Gastroesophageal sphincter (tissue), 4 donors: ENCODE results near the gene ZBTB25. TPM values are rescaled to one million over a fixed set of nuclear protein-coding genes. Genes with fewer than 3 reads are reported as not detected.
A peak's percentile ranks its signal among the peaks of the same experiment; 100 is the strongest.

Source experiments
- ATAC-seq: fragments of 150-250 bp; one replicate; pipeline ENCODE4 v1.9.1; 2016; ENCODE audit warnings: mild to moderate bottlenecking, moderate library complexity
- H3K27ac ChIP-seq, 4 donors: fragments of 200-600 bp; sonication (generic) in 3 of 4; 1 replicate in 3 of 4; 2 replicates in 1 of 4; pipeline ENCODE4 v1.5.1; 2016 to 2019
- H3K27me3 ChIP-seq: fragments of 200-600 bp; sonication (generic); one replicate; pipeline ENCODE4 v1.5.1; 2019
- H3K36me3 ChIP-seq, 2 donors: fragments of 200-600 bp; sonication (generic); one replicate each; pipeline ENCODE4 v1.5.1; 2019; ENCODE audit warnings: control low read depth in 1 of 2
- H3K4me1 ChIP-seq, 3 donors: fragments of 200-600 bp; sonication (generic); 1 replicate in 2 of 3; 2 replicates in 1 of 3; pipeline ENCODE4 v1.5.1; 2016 to 2019; ENCODE audit warnings: control low read depth in 2 of 3
- H3K4me3 ChIP-seq, 2 donors: fragments of 200-600 bp; sonication (generic); one replicate each; pipeline ENCODE4 v1.5.1; 2019; ENCODE audit warnings: mild to moderate bottlenecking in 1 of 2, moderate library complexity in 1 of 2
- H3K9me3 ChIP-seq, 3 donors: fragments of 200-600 bp; sonication (generic); one replicate each; pipeline ENCODE4 v1.5.1; 2017 to 2019; ENCODE audit warnings: control low read depth in 2 of 3
- EP300 ChIP-seq: sonication (generic); formaldehyde crosslinking; IDR thresholded peaks from one replicate; pipeline ENCODE4 v1.6.1; 2017; ENCODE audit warnings: antibody characterized with exemption, mild to moderate bottlenecking
- POLR2A ChIP-seq, 2 donors: fragments of 450-650 bp; IDR thresholded peaks; one replicate each; pipeline ENCODE4 v1.6.1; 2017; ENCODE audit warnings: antibody characterized with exemption in 2 of 2, mild to moderate bottlenecking in 2 of 2, moderate library complexity in 1 of 2
- POLR2AphosphoS5 ChIP-seq: sonication (generic); formaldehyde crosslinking; IDR thresholded peaks from one replicate; pipeline ENCODE4 v1.6.1; 2017; ENCODE audit warnings: antibody characterized with exemption
- WGBS, 2 donors: methylation state at CpG; one replicate each; pipeline ENCODE4 v1.1.5; 2018; ENCODE audit warnings: low coverage in 1 of 2; 5-methylcytosine and 5-hydroxymethylcytosine counted together
- total RNA-seq, 4 donors: library from RNA; depleted of rRNA; stranded (reverse); fragments of >200 nt; gene quantifications; one replicate each; pipeline ENCODE4 v1.1.0, GENCODE V29; 2016
- TF ChIP-seq, protein P1 (sequence below), 4 experiments: fragments of 200-600 bp in 2 of 4; fragments of 450-650 bp in 2 of 4; sonication (generic) in 1 of 4; IDR thresholded peaks; one replicate each; pipeline ENCODE4 v1.5.1; 2017 to 2019; ENCODE audit warnings: antibody characterized with exemption in 4 of 4, mild to moderate bottlenecking in 2 of 4, moderate library complexity in 2 of 4

The ZBTB25 gene
- total RNA-seq, 4 donors from 2014 or later, result 7.4 to 12.5 (median 9.8) TPM

DNA sequence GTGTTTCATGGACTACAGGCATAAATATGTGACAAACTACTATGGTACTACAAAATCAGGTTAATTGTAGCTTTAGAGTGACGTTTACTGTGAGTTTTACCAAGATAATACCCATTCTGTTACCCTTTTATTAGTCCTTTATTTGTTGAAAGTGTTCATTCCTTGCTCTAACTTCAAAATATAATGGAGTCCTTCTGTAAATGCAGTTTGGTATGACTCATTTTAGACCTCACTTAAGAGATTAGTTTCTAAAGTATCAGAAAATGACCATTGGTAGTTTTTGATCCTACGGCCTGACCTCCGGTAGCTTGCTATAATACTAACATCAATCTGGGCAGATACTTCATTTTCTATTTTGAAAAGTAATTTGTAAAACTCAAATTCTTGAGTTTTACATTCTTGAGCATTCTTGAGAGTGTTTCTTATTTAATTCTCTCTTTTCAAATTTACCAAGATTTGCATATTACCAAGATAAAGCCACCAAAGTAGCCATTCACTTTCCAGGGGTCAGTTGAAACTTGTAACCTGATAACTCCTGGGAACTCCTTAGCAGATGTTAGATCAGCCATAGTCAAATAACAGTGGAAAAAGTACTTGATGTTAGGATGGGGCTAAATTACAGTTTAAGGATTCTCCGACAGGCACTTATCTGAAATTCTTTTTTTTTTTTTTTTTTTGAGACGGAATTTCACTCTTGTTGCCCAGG, 41.1 kb upstream of the ZBTB25 start:
- Histone ChIP-seq H3K4me3 (peak overlapping the region; percentile 69), H3K4me1 (peaks cover 0 to 28% (median 6%) of the 10 kb centered on the region in 3 donors), H3K27me3 (peaks cover 5% of the 10 kb centered on the region), H3K36me3 (peaks cover 0 to 15% of the 10 kb centered on the region in 2 donors), H3K27ac (peak overlapping the region in 3 of 4 donors; percentile 21 to 90 (median 26)), H3K9me3 (peaks cover 0 to 5% (median 0%) of the 10 kb centered on the region in 3 donors)
- ATAC-seq, result no peak
- no peak for TF ChIP-seq EP300
- TF ChIP-seq, protein P1, sequence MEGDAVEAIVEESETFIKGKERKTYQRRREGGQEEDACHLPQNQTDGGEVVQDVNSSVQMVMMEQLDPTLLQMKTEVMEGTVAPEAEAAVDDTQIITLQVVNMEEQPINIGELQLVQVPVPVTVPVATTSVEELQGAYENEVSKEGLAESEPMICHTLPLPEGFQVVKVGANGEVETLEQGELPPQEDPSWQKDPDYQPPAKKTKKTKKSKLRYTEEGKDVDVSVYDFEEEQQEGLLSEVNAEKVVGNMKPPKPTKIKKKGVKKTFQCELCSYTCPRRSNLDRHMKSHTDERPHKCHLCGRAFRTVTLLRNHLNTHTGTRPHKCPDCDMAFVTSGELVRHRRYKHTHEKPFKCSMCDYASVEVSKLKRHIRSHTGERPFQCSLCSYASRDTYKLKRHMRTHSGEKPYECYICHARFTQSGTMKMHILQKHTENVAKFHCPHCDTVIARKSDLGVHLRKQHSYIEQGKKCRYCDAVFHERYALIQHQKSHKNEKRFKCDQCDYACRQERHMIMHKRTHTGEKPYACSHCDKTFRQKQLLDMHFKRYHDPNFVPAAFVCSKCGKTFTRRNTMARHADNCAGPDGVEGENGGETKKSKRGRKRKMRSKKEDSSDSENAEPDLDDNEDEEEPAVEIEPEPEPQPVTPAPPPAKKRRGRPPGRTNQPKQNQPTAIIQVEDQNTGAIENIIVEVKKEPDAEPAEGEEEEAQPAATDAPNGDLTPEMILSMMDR (IDR thresholded peaks at IDR 0.05), result no peak
- TF ChIP-seq POLR2A (IDR thresholded peaks at IDR 0.05), result no peak
- no peak for TF ChIP-seq POLR2AphosphoS5
- 35 to 70% methylated on average over 4 to 5 of the region's 5 CpGs for WGBS, 2 donors

DNA sequence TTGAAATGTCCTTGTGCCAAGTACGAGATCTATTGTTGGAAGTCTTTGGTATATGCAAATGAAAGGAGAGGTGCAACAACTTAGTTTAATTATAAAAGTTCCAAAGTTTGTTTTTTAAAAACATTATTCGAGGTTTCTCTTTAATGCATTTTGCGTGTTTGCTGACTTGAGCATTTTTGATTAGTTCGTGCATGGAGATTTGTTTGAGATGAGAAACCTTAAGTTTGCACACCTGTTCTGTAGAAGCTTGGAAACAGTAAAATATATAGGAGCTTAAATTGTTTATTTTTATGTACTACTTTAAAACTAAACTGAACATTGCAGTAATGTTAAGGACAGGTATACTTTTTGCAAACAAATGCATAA, 39.2 kb upstream of the ZBTB25 start:
- H3K4me3 ChIP-seq, result peak overlapping the region; percentile 69
- TF ChIP-seq, protein P1 (IDR thresholded peaks at IDR 0.05), result no peak
- no peak for TF ChIP-seq POLR2AphosphoS5
- TF ChIP-seq POLR2A (IDR thresholded peaks at IDR 0.05), result no peak
- no peak for TF ChIP-seq EP300
- H3K9me3 ChIP-seq, result peaks cover 0 to 5% (median 0%) of the 10 kb centered on the region in 3 donors
- peaks cover 0 to 15% of the 10 kb centered on the region in 2 donors for H3K36me3 ChIP-seq
- peaks cover 5% of the 10 kb centered on the region for H3K27me3 ChIP-seq
- 24 to 38% methylated on average over 4 of the region's 4 CpGs for WGBS, 2 donors
- peak overlapping the region in 3 of 4 donors; percentile 25 to 93 (median 90) for H3K27ac ChIP-seq
- no peak for ATAC-seq
- peaks cover 0 to 26% (median 0%) of the 10 kb centered on the region in 3 donors for H3K4me1 ChIP-seq

DNA sequence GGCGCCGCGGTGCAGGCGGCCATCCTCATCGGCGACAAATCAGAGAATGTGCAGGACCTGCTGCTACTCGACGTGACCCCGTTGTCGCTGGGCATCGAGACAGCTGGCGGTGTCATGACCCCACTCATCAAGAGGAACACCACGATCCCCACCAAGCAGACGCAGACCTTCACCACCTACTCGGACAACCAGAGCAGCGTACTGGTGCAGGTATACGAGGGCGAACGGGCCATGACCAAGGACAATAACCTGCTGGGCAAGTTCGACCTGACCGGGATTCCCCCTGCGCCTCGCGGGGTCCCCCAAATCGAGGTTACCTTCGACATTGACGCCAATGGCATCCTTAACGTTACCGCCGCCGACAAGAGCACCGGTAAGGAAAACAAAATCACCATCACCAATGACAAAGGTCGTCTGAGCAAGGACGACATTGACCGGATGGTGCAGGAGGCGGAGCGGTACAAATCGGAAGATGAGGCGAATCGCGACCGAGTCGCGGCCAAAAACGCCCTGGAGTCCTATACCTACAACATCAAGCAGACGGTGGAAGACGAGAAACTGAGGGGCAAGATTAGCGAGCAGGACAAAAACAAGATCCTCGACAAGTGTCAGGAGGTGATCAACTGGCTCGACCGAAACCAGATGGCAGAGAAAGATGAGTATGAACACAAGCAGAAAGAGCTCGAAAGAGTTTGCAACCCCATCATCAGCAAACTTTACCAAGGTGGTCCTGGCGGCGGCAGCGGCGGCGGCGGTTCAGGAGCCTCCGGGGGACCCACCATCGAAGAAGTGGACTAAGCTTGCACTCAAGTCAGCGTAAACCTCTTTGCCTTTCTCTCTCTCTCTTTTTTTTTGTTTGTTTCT, 38.6 kb upstream of the ZBTB25 start:
- 15 to 17% methylated on average over 11 to 29 of the region's 61 CpGs for WGBS, 2 donors
- TF ChIP-seq POLR2AphosphoS5 (no peak), POLR2A (IDR thresholded peaks at IDR 0.05) (no peak), EP300 (no peak)
- TF ChIP-seq, protein P1 (IDR thresholded peaks at IDR 0.05), result no peak
- peaks cover 0 to 5% (median 0%) of the 10 kb centered on the region in 3 donors for H3K9me3 ChIP-seq
- H3K27me3 ChIP-seq, result peaks cover 5% of the 10 kb centered on the region
- peak overlapping the region; percentile 69 for H3K4me3 ChIP-seq
- H3K36me3 ChIP-seq, result peaks cover 0 to 12% of the 10 kb centered on the region in 2 donors
- ATAC-seq, result no peak
- peak overlapping the region; percentile 25 to 93 (median 90) for H3K27ac ChIP-seq
- peaks cover 0 to 26% (median 0%) of the 10 kb centered on the region in 3 donors for H3K4me1 ChIP-seq

DNA sequence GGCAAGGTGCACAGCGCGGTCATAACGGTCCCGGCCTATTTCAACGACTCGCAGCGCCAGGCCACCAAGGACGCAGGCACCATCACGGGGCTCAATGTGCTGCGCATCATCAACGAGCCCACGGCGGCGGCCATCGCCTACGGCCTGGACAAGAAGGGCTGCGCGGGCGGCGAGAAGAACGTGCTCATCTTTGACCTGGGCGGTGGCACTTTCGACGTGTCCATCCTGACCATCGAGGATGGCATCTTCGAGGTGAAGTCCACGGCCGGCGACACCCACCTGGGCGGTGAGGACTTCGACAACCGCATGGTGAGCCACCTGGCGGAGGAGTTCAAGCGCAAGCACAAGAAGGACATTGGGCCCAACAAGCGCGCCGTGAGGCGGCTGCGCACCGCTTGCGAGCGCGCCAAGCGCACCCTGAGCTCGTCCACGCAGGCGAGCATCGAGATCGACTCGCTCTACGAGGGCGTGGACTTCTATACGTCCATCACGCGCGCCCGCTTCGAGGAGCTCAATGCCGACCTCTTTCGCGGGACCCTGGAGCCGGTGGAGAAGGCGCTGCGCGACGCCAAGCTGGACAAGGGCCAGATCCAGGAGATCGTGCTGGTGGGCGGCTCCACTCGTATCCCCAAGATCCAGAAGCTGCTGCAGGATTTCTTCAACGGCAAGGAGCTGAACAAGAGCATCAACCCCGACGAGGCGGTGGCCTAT, 37.8 kb upstream of the ZBTB25 start:
- TF ChIP-seq POLR2AphosphoS5, result peak; percentile 57
- TF ChIP-seq, protein P1 (IDR thresholded peaks at IDR 0.05), result peak in 3 of 4 experiments; percentile 14 to 43 (median 39)
- TF ChIP-seq POLR2A (IDR thresholded peaks at IDR 0.05), result no peak
- Histone ChIP-seq H3K36me3 (peaks cover 0 to 4% of the 10 kb centered on the region in 2 donors), H3K27me3 (peaks cover 5% of the 10 kb centered on the region), H3K27ac (peak overlapping the region; percentile 47 to 93 (median 90)), H3K9me3 (peaks cover 0 to 5% (median 0%) of the 10 kb centered on the region in 3 donors), H3K4me3 (peak overlapping the region; percentile 69), H3K4me1 (peaks cover 0 to 26% (median 0%) of the 10 kb centered on the region in 3 donors)
- ATAC-seq, result no peak
- WGBS, 2 donors, result 0% methylated on average over 1 of the region's 73 CpGs; no CpG with 5 or more reads in 1 of the 2 donors
